HEK293T (cell line): ENCODE measurements around the gene ERN1.

Source experiments
- BHLHE40 ChIP-seq: fragments of 450-650 bp; IDR thresholded peaks from 2 replicates; pipeline ENCODE4 v1.6.1; 2016; ENCODE audit warnings: mild to moderate bottlenecking, moderate library complexity, borderline replicate concordance
- FOXA1 ChIP-seq: fragments of 450-650 bp; IDR thresholded peaks from 2 replicates; pipeline ENCODE4 v1.6.1; 2016; ENCODE audit warnings: mild to moderate bottlenecking
- FOXM1 ChIP-seq: fragments of 450-650 bp; IDR thresholded peaks from 2 replicates; pipeline ENCODE4 v1.6.1; 2017; ENCODE audit warnings: mild to moderate bottlenecking, borderline replicate concordance
- HDGF ChIP-seq: fragments of 450-650 bp; IDR thresholded peaks from 2 replicates; pipeline ENCODE4 v1.6.1; 2017; ENCODE audit warnings: antibody characterized with exemption, borderline replicate concordance
- LEF1 ChIP-seq: fragments of 450-650 bp; IDR thresholded peaks from 2 replicates; pipeline ENCODE4 v1.6.1; 2017; ENCODE audit warnings: mild to moderate bottlenecking, borderline replicate concordance
- NFRKB ChIP-seq: fragments of 450-650 bp; IDR thresholded peaks from 2 replicates; pipeline ENCODE4 v1.6.1; 2016; ENCODE audit warnings: mild to moderate bottlenecking, moderate library complexity
- SP1 ChIP-seq: fragments of 450-650 bp; IDR thresholded peaks from 2 replicates; pipeline ENCODE4 v1.6.1; 2017
- SUZ12 ChIP-seq: fragments of 450-650 bp; IDR thresholded peaks from 2 replicates; pipeline ENCODE4 v1.6.1; 2016; ENCODE audit warnings: mild to moderate bottlenecking

- TF ChIP-seq BHLHE40: no peak
- TF ChIP-seq SP1: peak; percentile 93
- TF ChIP-seq LEF1: no peak; the same call in 1 of the 2 replicates
- TF ChIP-seq FOXA1: no peak
- TF ChIP-seq SUZ12: no peak
- no peak for TF ChIP-seq NFRKB
- no peak for TF ChIP-seq FOXM1
- no peak for TF ChIP-seq HDGF
Observed at GRCh38 chr17:64129765-64130558, at the start of gene ERN1.
